ENCODE measurements around the gene ATF6B. TPM values are rescaled to one million over a fixed set of nuclear protein-coding genes. Genes with fewer than 3 reads are reported as not detected.

Gene ATF6B
- total RNA-seq, 4 donors from 2014 or later = 27.6 to 64.0 (median 30.9) TPM

- TF ChIP-seq CTCF (IDR thresholded peaks at IDR 0.05; ENCODE audit: low read depth) = no peak
Measured at GRCh38 chr6:32139590-32139989, 11.5 kb upstream of the ATF6B start.

DNA sequence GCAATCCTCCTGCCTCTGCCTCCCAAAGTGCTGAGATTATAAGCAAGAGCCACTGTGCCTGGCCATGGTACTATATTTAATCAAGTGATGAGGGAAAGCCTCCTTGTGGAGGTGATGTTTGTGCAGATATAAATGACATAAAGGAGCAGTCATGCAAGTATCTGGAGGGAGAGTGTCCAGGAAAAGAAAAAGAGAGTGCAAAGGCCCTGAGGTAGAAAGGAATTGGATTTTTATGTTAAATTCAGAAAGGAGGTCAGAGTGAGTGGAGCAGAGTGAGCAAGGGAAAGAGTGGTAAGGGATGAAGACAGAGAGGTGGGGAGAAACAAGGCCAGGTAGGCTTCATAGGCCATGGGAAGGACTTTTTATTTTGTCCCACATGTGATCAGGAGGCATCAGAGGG is 9.4 kb upstream of the ATF6B start:
- no peak for TF ChIP-seq CTCF (IDR thresholded peaks at IDR 0.05; ENCODE audit: low read depth)

GRCh38 chr6:32133786-32134185 is 5.7 kb upstream of the ATF6B start:
- TF ChIP-seq CTCF (IDR thresholded peaks at IDR 0.05; ENCODE audit: low read depth) = no peak

DNA sequence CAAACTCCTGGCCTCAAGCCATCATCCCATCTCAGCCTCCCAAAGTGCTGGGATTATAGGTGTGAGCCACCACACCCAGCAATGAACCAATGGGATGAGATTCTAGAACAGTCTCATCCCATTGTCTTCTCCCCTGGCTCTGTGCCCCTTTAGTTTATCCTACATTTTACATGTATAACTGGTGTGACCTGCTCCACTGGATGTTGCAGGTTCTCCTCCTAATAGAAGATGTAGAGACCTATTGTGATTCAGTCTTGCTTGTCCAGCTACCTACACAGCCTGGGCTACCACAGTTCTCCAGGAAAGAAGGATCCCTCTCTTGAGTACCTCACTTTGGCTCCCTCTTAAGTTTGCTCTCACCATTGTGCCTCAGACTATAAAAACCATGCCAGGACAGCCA is 4.1 kb upstream of the ATF6B start:
- no peak for TF ChIP-seq CTCF (IDR thresholded peaks at IDR 0.05; ENCODE audit: low read depth)

- no peak for TF ChIP-seq CTCF (IDR thresholded peaks at IDR 0.05; ENCODE audit: low read depth)
Measured at GRCh38 chr6:32131439-32131948, 3.4 kb upstream of the ATF6B start.

- no peak for TF ChIP-seq CTCF (IDR thresholded peaks at IDR 0.05; ENCODE audit: low read depth)
Measured at GRCh38 chr6:32129297-32130088, 1.4 kb upstream of the ATF6B start.

DNA sequence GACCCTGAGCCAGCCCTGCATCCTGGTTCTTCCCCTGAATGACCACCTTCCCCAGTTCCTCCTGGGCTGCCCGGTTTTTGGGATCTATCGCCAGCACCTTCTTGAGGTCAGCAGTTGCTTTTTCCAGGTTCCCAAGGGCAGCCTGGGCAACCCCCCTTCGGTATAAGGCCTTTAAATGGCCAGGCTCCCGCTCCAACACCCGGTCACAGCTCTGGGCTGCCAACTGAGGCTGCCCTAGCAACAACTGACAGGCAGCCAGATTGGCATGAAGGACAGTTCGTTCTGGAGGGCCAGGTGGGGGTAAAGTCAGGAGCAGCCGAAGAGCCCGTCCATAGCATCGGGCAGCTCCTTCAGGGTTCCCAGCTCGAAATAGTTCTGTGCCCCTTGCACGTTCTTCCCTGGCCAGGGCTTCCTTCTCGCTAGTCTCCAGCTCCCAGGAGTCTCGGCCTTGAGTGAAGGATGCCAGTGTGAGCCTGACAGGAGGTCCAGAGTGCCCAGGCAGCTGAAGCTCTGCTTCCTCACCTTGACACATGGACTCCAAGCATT is 778 bp upstream of the ATF6B start:
- no peak for TF ChIP-seq CTCF (IDR thresholded peaks at IDR 0.05; ENCODE audit: low read depth)
